IPS-15b (cell line): ENCODE results near the gene GLI1.
"Not testable (repeated sequence)": the region's sequence is repeated elsewhere in the genome, so short reads cannot be mapped to it uniquely, and the experiment has no call there.

Source experiments
- H3K27me3 ChIP-seq: one replicate; pipeline ENCODE4 v1.6.1; 2013; ENCODE audit warnings: low read length; ENCODE audit not compliant: control insufficient read depth, insufficient read depth
- H3K36me3 ChIP-seq: one replicate; pipeline ENCODE4 v1.6.1; 2013; ENCODE audit warnings: low read length; ENCODE audit not compliant: control insufficient read depth, insufficient read depth
- H3K4me1 ChIP-seq: one replicate; pipeline ENCODE4 v1.6.1; 2013; ENCODE audit warnings: mild to moderate bottlenecking, low read length; ENCODE audit not compliant: control insufficient read depth, insufficient read depth
- H3K4me3 ChIP-seq: one replicate; pipeline ENCODE4 v1.5.1; 2013; ENCODE audit warnings: low read depth, low read length
- H3K9ac ChIP-seq: one replicate; pipeline ENCODE4 v1.6.1; 2013; ENCODE audit warnings: low read depth, mild to moderate bottlenecking, low read length
- H3K9me3 ChIP-seq: one replicate; pipeline ENCODE4 v1.6.1; 2013; ENCODE audit warnings: mild to moderate bottlenecking, low read length; ENCODE audit not compliant: control insufficient read depth, insufficient read depth

GLI1 gene

DNA sequence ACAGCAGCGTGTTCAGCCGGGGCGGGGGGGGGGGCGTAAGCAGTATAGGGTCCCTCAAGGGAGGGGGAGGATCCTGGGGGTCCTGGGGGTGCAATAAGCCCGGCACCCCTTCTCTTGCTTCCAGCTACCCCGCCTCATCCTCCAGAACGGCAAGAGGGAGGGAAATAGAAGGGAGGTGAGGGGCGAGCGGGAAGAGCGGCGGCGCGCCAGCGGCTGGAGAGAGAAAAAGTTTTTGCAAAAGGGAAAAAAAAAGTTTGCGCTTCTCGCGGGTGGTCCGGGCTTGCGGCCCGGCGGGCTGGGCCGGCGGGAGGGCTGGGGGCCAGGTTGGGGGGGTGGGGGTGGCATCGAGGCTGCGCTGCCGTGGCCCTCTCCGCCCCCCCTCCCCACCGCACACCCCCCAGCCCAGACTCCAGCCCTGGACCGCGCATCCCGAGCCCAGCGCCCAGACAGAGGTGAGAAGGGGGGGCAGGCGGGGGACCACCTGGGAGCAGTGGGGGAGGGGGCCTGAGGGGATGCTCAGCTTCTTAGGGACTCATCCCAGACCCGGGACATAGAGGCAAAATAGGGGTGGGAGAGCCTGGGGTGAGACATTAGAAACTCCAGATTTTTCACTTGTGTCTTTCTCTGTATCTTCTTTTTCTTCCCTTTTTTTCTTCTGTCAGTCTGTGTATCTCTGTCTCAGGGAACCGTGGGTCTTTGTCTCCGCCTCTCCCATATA lies at the start of gene GLI1:
Gene GLI1, plus strand, starts transcription at position 36 of the 718 bp plus-strand sequence. CDS start 3,907 bp downstream, outside the sequence.
- no peaks in the 10 kb centered on the region for H3K27me3 ChIP-seq
- no peaks in the 10 kb centered on the region for H3K36me3 ChIP-seq
- peak within 1 kb of the TSS; percentile 71 for H3K4me3 ChIP-seq
- H3K9ac ChIP-seq: peak within 1 kb of the TSS; percentile 41
- H3K9me3 ChIP-seq: no peaks in the 10 kb centered on the region
- peaks cover 15% of the 10 kb centered on the region for H3K4me1 ChIP-seq

DNA sequence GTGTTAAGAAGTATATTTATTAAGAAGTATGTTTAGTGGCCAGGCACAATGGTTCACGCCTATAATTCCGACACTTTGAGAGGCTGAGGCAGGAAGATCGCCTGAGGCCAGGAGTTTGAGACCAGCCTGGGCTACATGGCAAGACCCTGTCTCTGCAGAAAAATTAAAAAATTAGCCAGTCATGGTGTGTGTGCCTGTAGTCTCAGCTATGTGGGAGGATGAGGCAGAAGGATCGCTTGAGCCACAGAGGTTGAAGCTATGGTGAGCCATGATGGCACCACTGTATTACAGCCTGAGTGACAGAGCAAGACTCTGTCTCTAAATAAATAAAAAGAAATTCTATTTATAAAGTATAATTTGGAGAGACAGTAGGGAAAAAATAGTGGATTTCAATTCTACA lies 49.1 kb upstream of the GLI1 start:
- H3K4me3 ChIP-seq: no peak overlapping the region
- H3K36me3 ChIP-seq: no peaks in the 10 kb centered on the region
- peaks cover 3% of the 10 kb centered on the region for H3K4me1 ChIP-seq
- no peaks in the 10 kb centered on the region for H3K27me3 ChIP-seq
- no peaks in the 10 kb centered on the region for H3K9me3 ChIP-seq
- H3K9ac ChIP-seq: no peak overlapping the region

DNA sequence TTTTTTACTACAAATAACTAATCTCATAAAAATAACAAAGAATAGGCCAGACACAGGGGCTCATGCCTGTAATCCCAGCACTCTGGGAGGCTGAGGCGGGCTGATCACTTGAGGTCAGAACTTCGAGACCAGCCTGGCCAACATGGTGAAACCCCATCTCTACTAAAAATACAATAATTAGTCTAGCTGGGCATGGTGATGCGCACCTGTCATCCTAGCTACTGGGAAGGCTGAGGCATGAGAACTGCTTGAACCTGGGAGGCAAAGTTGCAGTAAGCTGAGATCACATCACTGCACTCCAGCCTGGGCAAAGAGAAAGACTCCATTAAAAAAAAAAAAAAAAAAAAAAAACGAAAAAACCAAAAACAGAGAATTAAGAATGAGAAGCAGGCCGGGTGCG lies 45.4 kb upstream of the GLI1 start:
- not testable (repeated sequence) for H3K4me3 ChIP-seq, H3K9me3 ChIP-seq, H3K4me1 ChIP-seq, H3K9ac ChIP-seq, H3K36me3 ChIP-seq, H3K27me3 ChIP-seq

DNA sequence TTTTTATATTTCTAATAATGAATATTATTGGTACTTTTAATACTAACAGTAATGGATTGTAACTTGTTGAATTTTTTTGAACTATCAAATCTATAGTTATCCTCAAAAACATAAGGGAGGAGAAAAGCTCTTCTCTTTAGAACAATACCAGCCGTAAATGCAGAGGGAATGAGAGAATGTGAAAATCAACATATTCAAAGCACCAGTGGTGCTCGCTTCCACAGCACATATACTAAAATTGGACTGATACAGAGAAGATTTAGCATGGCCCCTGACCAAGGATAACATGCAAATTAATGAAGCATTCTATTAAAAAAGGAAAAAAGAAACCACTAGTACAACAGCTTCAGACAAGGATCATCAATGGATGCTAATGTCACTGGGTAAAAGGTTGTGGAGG lies 44.5 kb upstream of the GLI1 start:
- H3K27me3 ChIP-seq: no peaks in the 10 kb centered on the region
- H3K4me1 ChIP-seq: peaks cover 3% of the 10 kb centered on the region
- H3K9me3 ChIP-seq: no peaks in the 10 kb centered on the region
- no peaks in the 10 kb centered on the region for H3K36me3 ChIP-seq
- H3K9ac ChIP-seq: no peak overlapping the region
- no peak overlapping the region for H3K4me3 ChIP-seq

DNA sequence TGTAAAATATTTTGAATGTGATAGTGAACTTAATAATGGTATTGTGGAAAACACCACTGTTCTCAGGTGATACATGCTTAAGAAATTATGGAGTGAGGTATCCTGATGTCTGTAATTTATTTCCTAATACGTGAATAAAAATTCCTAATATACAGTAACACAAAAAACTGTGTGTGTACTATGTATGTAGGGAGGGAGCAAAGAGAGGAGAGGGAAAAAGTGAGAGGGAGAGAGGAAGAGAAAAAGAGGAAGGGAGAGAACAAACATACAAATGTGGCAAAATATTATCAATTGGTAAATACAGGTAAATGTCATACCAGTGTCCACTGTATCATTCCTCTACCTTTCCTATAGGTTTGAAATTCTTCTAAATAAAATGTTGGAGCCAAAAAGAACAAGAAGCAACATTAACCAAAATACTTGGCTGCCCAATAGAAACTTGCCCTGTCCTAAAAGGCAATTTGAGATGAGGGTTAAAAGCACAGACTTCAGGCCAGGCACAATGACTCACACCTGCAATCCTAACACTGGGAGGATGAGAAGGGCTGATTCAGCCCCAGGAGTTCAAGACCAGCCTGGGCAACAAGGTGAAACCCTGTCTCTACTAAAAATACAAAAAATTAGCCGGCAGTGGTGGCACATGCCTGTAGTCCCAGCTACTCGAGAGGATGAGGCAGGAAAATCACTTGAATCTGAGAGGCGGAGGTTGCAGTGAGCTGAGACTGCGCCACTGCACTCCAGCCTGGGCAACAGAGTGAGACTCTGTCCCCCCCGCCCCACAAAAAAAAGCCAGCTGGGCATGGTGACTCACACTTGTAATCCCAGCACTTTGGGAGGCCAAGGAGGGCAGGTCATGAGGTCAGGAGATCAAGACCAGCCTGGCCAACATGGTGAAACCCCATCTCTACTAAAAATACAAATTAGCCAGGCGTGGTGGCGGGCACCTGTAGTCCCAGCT lies 43.3 kb upstream of the GLI1 start:
- no peak overlapping the region for H3K9ac ChIP-seq
- H3K9me3 ChIP-seq: no peaks in the 10 kb centered on the region
- peaks cover 3% of the 10 kb centered on the region for H3K4me1 ChIP-seq
- no peaks in the 10 kb centered on the region for H3K27me3 ChIP-seq
- H3K4me3 ChIP-seq: no peak overlapping the region
- H3K36me3 ChIP-seq: no peaks in the 10 kb centered on the region

DNA sequence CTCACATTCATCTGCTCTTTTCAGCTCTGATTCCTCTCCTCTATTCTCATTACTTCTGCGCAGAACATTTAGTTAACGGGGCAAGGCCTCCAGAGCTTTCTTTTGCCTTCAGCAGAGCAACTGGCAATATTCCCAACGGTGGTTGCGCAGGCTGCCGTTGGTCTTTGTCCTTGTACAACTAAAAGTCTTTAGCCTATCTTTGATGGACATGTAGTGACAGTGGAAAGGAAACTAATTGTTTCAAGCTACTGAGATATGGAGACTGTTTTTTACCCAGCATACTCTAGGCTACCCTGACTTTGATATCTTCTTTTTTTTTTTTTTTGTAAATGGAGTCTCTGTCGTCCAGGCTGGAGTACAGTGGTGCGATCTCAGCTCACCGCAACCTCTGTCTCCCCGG lies 41.3 kb upstream of the GLI1 start:
- Histone ChIP-seq H3K4me3 (no peak overlapping the region), H3K27me3 (no peaks in the 10 kb centered on the region), H3K9me3 (no peaks in the 10 kb centered on the region), H3K9ac (no peak overlapping the region), H3K4me1 (peaks cover 3% of the 10 kb centered on the region), H3K36me3 (no peaks in the 10 kb centered on the region)

DNA sequence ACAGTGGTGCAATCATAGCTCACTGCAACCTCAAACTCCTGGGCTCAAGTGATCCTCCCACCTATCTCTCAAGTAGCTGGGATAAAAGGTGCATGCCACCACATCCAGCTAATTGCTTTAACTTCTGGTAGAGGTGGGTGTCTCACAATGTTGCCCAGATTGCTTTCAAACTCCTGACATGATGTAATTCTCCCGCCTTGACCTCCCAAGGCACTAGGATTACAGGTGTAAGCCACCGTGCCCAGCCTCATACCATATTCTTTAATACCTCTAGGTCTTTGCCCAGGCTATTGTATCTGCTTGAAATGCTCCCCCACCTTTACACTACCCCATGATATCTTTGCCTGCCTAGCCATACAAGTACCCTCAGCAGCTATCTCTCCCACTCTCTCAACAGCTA lies 40.1 kb upstream of the GLI1 start:
- Histone ChIP-seq H3K4me3 (no peak overlapping the region), H3K9me3 (no peaks in the 10 kb centered on the region), H3K27me3 (no peaks in the 10 kb centered on the region), H3K36me3 (no peaks in the 10 kb centered on the region), H3K4me1 (peaks cover 3% of the 10 kb centered on the region), H3K9ac (no peak overlapping the region)

DNA sequence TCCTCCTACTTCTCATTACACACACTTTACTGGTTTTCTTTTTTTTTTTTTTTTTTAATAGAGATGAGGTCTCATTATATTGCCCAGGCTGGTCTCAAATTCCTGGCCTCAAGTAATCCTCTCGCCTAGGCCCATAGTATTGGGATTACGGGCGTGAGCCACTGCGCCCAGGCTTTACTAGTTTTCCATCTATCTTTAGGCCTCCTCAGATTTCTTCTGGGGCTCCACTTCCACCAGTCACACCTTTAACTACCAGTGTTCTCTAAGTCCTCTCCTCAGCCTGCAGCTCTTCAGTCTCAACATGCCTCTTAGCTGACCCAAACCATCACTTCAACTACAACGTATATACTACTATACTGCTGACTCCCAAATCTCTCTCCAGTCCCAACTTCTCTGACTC lies 39.1 kb upstream of the GLI1 start:
- Histone ChIP-seq H3K4me3 (no peak overlapping the region), H3K4me1 (no peaks in the 10 kb centered on the region), H3K36me3 (no peaks in the 10 kb centered on the region)

DNA sequence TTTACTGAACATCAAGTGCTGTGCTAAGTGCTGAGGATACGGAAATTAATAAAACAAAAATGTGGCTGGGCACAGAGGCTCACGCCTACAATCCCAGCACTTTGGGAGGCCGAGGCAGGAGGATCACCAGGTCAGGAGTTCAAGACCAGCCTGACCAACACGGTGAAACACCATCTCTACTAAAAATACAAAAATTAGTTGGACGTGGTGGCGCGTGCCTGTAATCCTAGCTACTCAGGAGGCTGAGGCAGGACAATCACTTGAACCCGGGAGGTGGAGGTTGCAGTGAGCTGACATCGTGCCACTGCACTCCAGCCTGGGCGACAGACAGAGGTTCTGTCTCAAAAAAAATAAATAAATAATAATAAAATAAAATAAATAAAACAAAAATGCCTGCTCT lies 32.6 kb upstream of the GLI1 start:
- H3K4me1 ChIP-seq, H3K9me3 ChIP-seq, H3K27me3 ChIP-seq: not testable (repeated sequence)

More for the DNA sequence above, 39.1 kb upstream of the GLI1 start:
- Histone ChIP-seq H3K9me3 (no peaks in the 10 kb centered on the region), H3K27me3 (no peaks in the 10 kb centered on the region), H3K9ac (no peak overlapping the region)

DNA sequence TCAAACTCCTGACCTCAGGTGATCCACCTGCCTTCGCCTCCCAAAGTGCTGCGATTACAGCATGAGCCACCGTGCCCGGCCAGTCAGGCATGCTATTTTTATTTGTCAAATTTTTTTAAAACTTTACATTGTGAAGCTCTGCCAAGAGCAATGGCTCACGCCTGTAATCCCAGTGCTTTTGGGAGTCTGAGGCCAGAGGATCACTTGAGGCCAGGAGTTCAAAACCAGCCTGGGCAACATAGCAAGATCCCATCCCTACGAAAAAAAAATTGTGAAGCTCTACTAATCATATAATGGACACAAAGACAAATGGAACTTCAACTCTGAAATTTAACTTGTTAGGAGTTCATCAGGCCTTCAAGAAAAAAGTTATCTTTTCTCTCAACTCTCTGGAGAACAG lies 30.6 kb upstream of the GLI1 start:
- Histone ChIP-seq H3K27me3 (no peaks in the 10 kb centered on the region), H3K4me1 (no peaks in the 10 kb centered on the region), H3K9ac (no peak overlapping the region), H3K36me3 (no peaks in the 10 kb centered on the region), H3K9me3 (no peaks in the 10 kb centered on the region), H3K4me3 (no peak overlapping the region)

More for the DNA sequence above, 32.6 kb upstream of the GLI1 start:
- not testable (repeated sequence) for H3K36me3 ChIP-seq, H3K9ac ChIP-seq, H3K4me3 ChIP-seq

DNA sequence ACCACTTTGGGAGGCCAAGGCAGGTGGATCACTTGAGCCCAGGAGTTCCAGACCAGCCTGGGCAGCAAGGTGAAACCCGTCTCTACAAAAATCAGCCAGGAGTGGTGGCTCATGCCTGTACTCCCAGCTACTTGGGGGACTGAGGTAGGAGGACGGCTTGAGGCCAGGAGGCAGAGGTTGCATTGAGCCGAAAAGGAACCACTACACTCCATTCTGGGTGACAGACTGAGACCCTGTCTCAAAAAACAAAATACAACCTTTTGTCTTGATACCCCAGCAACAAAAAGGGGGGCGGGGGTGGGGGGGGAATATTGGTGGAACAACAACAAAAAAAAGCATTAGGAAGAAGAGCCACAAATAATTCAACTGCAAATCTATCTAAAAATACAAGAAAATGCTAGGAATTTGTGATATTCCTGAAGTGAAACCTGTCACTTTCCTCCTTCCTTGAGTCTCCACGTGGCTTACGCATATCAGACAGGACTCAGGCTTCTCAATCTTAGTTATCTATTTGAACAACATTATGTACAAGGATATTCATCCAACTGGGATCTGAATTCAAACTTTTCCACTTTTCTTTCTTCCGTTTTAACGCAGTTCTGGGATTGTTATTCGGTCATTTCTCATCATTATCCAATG lies 30.0 kb upstream of the GLI1 start:
- Histone ChIP-seq H3K4me3 (peak overlapping the region; percentile 72), H3K9me3 (no peaks in the 10 kb centered on the region), H3K9ac (peak overlapping the region; percentile 88), H3K4me1 (no peaks in the 10 kb centered on the region), H3K36me3 (no peaks in the 10 kb centered on the region), H3K27me3 (no peaks in the 10 kb centered on the region)
